Measurements from ENCODE around the gene MED13L.
"Not testable (repeated sequence)": the region's sequence is repeated elsewhere in the genome, so short reads cannot be mapped to it uniquely, and the experiment has no call there.

MED13L gene

DNA sequence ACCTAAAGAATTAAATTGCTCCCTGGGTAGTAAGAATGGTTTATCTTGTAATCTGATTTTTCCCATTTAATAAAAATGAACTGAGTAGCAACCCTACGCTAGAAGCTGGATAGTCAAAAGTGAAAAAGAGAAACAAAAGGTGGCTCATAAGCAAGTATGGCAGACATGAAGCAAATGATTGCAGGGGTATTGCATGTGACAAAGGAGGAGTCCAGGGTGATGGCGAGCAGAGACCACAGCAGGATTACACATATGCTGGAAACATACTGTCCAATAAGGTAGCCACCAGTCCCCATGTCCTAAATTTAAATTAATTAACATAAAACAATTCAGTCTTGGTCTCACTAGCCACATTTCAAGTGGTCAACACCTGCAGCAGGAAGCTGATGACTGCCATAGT lies 283.8 kb downstream of the MED13L start:
- DNase-seq, result no peak

DNA sequence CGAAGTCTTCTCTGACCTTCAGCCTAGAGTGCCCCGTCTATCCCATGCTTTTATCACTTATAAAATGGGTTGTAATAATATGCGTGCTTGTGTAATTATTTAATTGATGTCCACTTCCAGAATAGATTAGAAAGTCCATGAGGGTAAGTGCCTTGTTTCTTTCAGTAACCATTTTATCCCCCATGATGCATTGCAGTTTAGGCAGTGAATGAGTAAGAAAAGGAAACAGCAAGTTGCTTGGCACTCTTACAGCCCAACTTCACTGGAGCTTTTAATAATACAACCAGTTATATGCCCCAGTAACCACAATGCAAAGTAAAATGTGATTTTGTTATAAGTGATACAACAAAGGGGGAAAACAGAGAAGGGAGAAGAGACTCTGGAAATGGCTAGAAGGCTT lies 287.3 kb downstream of the MED13L start:
- DNase-seq, result no peak

DNA sequence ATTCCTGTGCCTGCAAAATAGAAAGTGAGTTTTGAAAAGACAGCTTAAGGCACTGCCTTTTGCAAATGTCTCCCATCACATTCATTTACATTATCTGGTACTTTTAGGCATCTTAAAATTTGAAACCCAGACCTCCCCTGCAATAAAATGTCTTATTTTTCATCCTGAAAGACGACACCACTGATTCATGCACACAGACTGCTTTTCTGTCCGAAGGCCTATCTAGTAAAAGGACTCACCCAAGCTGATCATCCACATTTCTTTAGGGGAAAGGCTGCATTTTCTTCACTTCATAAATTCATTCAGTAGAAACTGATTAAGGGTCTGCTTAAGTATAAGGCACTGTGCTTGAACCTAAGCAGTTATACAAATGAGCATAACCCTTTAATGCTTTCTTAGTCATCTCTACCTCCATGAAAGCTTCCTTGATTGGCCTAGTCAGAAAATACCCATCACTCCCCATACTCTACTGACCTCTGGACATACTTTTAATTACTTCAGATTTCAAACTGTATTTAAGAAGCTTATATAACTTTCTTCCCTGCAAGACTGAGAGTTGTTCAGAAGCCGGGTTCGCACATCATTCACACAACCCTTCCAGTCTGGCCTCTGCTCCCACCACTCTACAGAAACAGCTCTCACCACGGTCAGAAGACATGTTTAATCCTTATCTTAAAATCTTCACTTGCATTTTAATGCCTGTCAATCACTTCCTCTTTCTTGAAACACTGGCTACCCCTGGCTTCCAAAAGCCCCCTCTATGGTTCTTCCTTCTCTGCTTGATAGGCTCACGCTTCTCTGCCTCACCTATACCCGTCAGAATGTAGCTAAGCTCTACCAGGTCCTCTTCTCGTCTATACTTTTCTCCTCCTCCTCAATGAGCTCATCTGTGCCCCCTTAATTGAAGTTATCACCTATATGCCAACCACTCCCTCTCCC lies 288.6 kb downstream of the MED13L start:
- no peak for DNase-seq

DNA sequence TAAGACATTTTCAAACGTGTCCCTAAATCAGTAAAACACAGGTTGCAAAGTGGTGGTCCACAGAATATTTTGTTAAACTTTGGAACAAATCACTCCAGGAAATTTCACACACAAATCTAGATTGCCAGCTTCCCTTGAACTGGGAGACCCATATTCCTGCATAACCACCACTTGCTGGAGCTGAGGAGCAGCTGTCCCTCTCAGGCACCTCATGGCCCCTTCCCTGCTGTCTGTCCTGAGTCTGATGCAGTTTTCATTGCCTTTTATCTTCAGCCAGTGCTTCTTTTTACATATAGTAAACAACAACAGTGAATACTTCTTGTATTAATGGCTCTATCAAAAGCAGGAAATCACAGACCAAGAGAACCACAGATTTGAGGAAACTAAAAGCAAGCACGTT lies 289.3 kb downstream of the MED13L start:
- no peak for DNase-seq

DNA sequence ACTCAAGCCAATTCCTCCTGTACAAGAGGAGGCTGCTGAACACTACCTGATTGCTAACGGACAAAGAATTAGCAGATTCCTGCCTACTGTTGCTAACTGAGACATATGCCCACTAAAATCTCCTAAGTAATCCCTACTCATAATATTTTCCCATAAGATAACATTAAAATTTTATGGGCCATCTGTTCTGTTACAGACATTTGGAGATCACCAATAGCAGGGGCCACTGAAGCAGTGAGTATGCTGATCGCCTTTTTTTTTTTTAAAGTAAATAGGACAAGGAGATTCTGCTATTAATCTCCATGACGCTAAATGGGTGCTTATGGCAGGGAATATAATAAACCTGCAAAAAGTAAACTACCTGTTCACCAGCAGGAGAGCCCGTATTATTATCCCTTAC lies 292.9 kb downstream of the MED13L start:
- DNase-seq, result no peak

DNA sequence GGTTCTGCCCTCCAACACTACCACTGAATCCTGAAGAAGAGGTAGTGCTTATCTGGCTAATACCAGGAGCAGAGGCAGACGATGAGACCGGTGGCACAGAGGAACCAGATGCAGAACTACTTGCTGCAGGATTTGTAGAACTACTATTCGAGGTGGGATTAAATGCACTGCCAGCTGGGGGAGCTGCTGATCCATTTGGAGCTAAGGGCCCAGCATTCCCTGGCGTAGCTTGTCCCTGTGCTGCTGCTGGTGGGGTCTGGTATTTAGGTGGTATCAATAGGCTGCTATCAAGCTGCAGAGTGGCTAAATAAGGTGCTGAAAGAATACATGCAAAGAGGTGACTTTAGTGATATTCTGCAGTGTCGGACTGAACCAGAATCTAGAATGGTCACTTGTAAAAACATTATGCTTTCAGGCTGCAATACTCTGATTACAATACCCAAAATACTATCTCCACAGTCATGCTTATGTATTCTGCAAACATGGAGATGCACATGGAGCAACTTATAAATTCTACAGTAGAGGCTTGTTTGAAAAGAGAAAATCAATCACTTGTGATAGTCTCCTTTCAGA lies 294.2 kb downstream of the MED13L start:
- no peak for DNase-seq

DNA sequence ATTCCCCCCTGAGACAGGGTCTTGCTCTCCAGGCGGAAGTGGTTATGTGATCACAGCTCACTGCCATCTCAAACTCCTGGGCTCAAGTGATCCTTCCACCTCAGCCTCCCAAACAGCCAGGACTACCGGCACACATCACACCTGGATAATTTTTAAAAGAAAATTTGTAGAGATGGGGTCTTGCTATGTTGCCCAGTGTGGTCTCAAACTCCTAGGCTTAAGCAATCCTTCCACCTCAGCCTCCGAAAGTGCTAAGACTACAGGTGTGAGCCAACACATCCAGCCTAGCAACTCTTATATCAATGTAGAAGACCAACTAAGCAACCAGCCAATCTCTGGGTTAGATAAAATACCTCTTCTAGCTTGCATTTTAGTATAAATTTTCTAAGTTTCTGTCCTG lies 297.2 kb downstream of the MED13L start:
- no peak for DNase-seq

DNA sequence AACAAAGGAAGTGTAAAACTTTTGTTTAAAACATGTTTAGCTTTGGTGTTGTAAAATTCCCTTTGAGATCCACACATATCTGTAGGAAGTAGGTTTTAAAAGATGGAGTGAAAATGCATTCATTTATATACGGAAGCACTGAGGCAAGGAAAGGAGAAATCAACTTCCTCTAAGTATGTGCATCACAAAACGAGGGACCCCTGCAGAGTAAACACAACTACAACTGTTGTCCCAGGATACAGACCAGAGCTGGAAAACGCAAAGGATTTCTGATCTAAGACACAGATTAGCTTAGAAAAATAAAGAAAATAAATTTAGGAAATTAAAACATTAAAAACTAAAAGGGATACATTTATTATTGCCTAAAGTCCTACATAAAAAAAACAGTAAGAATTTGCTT lies 297.6 kb downstream of the MED13L start:
- DNase-seq, result no peak

DNA sequence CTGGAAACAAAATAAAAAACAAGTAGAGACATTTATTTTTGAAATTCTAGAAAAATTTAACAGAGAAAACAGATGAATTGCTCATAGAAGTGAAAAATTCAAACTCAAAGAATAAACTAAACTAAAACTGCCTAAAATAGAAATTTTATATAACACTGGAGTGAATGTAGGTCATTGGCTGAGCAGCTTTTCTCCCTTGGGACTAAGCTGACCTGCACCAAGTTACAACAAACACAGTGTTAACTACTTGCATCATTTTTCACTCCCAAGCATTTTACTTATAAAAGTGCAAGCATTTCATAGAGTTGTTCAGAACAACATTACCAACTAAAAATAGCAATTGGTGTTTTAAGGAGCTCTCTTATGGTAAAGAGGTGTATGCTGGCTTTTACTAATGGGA lies 298.1 kb downstream of the MED13L start:
- no peak for DNase-seq

DNA sequence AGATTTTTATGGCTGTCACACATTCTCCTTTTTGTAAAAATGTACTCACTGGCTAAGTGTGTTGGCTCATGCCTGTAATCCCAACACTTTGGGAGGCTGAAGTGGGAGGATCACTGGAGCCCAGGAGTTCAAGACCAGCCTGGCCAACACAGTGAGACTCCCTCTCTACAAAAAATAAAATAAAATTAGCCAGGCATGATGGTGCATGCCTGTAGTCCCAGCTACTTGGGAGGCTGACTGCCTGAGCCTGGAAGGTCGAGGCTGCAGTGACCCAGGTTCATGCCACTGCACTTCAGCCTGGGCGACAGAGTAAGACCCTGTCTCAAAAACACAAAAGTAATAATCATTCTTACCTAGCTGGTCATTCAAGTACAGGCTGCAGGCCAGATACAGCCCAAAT lies 300.7 kb downstream of the MED13L start:
- DNase-seq, result not testable (repeated sequence)

DNA sequence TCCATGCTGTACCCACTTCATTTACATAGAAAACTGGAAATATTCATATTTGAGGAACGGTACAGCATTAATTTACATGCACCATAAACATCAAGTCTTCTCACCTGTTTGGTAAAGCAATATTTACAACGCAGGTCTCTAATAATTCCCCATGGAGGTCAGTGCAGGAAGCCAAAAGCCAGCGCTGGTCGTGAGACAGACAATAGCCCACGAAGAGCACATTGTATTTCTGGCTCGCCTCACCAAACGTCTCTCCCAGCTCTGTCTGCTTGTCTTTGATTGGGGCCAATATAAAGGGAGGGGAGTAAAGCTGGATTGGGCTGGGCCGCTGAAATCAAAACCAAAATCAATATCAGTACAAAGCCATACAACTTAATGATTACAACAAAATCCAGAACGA lies 302.1 kb downstream of the MED13L start:
- DNase-seq, result no peak

DNA sequence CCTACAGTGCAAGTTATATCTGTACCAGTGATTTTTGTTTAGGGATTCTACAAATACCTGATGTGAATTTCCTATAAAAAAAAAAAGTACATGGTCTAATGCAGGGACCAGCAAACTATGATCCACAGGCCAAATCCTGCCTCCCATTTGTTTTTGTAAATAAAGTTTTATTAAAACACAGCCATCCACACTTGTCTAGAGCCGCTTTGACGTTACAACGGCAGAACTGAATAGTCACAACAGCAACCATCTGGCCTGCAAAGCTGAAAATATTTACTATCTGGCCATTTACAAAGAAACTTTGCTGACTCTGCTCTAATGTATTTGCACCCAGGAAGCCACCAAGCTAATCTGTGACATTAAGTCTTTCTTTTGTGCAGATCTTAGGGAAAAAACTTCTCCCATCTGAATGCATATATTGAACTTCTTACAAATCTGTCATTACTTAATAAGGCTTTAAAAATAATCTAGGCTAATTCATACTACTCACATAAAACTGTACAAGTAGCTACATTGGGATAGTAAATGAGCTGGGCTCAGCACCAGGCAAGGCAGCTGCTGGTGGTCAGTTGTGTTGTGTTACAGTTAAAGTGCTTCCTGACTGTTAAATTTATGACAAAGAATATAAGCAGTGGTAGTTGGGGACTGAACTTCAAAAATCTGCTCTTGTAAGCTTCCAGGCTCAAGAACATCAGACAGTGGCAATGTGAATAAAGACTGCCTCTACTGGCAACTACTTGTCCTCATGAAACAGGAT lies 303.3 kb downstream of the MED13L start:
- no peak for DNase-seq

DNA sequence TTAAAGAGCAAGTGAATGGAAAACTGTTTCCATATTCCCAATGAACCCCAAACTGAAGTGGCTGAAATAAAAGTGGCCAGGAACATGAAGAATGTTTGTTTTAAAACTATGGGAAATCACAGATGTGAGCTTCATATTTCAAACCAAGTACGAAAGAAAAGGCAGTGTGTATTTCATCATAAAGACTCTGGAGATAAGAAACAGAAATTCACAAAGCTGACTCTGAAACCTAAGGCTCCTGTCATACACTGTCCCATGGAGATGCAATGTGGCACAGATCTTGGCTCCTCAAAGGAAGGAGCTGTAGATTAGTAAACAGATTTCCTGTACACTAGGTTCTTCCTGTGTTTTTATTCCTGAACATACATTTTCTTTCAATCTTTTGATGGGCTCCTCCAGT lies 304.4 kb downstream of the MED13L start:
- DNase-seq, result no peak

DNA sequence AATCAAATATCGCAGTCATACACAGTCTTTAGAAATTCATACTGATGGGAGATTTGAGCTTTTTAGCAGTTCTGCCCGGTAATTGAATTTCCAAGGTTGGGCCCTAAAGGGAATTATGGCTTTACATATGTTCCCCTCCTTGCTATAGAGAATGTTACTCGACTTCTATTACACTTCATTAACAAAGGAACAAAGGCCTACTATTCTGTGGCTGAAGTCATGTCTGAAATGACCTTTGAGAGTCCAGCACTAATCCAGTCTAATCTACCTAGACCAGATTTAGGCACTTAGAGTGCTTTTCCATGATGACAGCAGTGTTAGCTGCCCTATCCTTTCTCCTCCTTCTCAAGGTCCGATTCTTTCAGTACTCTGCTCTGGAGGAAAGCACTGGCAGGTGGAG lies 305.3 kb downstream of the MED13L start:
- DNase-seq, result no peak

DNA sequence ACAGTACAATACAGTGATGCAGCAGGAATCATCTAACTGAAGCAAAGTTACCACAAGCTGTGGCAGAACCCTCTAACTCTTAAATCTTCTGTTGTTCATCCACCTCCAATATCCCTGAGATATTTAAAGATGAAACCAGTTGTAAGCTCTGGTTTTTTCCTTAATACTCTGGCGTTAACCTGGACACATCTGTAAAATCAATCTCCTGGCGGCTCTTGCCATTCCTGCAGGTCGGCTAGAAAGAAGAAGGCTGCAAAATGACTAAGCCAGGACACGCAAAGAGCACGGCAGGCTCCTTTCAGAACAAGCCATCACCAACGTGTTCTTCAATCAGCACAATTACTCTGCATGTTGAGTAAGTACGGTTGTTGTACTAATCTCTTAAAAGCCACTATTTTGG lies 309.3 kb downstream of the MED13L start:
- DNase-seq, result no peak

DNA sequence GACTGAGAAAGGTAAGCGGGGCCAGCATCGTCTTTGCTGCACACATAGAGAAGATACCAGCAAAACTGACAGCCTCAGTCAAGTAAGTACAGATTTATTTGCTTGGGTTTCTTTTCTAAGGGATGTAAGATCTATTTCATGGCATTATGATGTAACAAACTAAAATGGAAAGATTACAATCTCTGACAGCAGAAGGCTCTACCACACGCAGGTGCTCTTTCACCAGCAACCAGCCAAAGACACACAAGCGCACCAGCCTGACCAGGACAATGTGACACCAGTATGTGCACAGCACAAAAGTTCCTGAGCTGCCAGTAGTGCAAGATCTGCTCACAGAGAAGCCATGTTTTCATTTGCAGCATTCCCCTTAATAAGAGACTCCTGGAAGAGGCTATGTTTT lies 311.1 kb downstream of the MED13L start:
- no peak for DNase-seq

DNA sequence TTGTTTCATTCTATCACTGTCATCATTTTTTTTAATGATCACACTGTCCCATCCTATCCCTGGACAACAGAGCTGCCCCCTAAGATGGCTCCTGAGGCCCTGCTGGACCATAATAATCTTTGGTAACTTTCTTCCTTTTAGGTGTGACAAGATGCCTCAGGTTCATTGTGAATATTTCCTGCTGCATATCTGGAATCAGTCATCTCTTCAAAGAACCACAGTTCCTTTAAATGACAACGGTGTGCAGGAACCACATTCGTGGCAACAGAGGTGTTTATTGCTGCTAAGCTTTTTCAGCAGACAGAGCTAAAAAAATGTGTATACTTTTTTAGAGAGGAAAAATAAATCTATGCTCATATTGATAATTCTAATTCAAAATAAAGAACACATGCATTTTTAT lies 312.9 kb downstream of the MED13L start:
- DNase-seq, result no peak

DNA sequence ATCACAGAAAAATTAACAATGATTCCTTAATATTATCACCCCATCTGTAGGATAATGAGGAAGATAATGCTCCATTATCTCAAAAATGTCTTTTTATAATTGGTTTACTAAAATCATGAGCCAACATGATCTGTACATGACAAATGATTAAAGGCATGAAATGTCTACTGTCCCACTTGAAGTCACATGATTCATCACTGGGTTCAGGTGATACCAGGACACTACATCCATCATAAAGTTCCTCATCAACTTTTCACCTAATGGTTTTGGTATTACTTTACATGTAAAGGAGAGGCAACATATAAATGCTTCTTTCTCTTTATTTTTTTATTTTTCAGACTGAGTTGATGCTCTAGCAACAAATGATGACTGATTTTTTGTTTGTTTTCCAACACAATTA lies 313.3 kb downstream of the MED13L start:
- DNase-seq, result no peak

DNA sequence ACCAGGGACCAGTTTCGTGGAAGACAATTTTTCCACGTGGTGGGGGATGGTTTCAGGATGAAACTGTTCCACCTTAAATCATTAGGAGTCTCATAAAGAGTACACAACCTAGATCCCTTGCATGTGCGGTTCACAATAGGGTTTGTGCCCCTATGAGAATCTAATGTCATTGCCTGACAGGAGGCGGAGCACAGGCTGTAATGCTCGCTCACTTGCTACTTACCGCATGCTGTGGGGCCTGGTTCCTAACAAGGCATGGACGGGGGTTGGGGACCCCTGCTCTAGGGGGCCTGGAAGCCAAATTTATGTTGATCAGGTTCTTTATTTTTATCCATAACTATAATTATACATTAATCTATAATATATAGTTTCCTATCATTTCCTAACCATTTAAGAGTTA lies 315.3 kb downstream of the MED13L start:
- no peak for DNase-seq

DNA sequence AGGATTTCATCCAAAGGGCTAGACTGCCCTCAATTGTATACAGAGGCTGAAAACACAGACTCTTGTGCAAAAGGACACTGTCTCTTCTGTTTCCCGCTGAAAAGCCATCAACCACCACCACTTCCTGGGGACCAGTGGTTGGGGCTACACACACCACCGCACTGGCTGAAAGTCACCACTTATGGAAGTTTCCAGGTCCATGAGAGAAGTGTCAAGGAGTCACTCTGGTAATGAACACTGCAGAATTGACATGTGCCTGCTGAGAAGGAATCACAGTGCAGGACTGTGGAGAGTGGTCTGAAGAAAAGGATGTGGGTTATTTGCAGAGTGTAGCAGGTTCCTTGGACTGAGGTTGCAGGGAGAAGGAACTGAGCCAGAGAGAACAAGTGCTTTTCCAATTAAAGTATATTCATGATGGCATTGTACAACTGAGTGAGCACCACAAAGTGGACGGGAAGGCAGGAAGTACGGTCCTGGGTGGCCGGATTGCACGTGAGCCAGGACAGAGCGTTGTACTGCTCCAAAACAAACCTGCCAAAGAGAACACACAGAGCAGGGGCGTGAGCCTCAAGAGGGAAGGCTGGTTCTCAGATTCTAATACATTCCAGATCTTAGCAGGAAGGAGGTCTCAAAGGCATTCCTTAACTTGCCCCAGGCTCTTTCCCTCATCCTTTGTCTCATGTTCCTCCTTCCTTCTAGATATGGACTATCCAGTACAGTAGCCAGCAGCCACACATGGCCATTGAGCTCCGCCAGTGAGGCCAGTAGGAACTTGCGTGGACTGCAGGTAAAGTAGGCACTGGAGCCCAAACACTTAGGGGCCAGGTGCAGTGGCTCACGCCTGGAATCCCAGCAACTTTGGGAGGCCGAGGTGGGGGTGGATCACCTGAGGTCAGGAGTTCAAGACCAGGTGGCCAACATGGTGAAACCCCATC lies 316.4 kb downstream of the MED13L start:
- no peak for DNase-seq

DNA sequence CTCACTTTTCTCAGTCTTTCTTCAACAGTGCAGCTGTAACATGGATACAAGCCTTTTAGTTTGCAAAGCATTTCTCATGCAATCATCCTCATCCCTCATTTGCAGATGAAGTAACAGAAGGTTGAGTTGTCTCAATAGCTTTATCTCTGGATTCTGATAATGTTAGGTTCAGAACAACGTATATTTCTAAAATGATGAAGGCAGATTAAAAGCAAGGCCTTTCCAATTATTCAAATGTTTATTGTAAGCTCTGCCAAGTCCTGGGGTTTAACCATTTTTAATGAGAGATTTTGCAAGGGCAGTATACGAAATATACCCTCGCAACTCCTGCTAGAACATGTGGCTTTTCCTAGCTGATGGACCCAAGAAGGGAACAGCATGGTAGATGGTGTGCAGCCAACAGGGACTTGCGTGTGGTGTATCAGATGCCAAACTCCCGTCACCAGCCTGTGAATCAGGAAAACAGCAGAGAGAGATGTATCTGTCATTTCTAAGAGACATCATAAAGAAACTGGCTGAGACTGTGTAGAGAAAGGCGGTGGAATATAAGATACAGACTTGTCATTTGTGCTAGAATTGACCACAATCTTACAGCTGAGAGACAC lies 319.7 kb downstream of the MED13L start:
- no peak for DNase-seq

DNA sequence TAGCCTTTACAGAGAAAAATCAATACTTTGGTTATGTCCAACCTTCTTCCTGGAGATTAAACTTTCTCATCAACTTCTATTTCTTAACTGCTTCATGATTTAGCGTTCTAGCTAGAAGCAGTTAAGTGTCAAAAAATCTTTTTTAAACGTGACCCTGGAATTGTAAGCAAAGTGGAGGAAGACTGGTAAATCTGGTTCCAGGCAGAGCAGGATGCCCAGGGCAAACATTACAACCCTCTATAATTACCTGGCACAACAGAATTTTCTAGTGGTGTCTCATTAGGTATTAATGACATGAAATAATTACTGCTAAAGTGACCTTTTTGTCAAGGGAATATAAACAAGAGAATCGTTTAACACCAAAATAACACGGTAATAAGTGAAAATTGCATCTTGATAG lies 320.8 kb downstream of the MED13L start:
- no peak for DNase-seq

All from CD4-positive, alpha-beta T cell treated with Interferon gamma for 1 hour (primary cell).